ENCODE measurements around the gene PROB1. TPM values are rescaled to one million over a fixed set of nuclear protein-coding genes. Genes with fewer than 3 reads are reported as not detected.
A peak's percentile ranks its signal among the peaks of the same experiment; 100 is the strongest.

The PROB1 gene
- total RNA-seq, 1 experiment from 2014 or later, result 0.82 TPM

- Histone ChIP-seq H3K27me3 (replicated peaks; ENCODE audit: insufficient read depth, low read depth, low read length, poor library complexity) (no peaks in the 10 kb centered on the region), H3K4me3 (ENCODE audit: low read depth, low read length, poor library complexity, severe bottlenecking) (no peak overlapping the region), H3K27ac (ENCODE audit: low read depth, low read length, poor library complexity, severe bottlenecking) (no peak overlapping the region), H3K9me3 (ENCODE audit: low read depth, low read length, poor library complexity, severe bottlenecking) (no peaks in the 10 kb centered on the region), H3K36me3 (ENCODE audit: insufficient read depth, low read length, poor library complexity, severe bottlenecking) (peaks cover 41% of the 10 kb centered on the region), H3K4me1 (ENCODE audit: insufficient read depth, low read length, poor library complexity, severe bottlenecking) (no peaks in the 10 kb centered on the region)
- DNase-seq (ENCODE audit: low spot score), result no peak
- ChIA-PET POLR2A (ENCODE audit: low non-redundant PET) (interaction anchor here (0.6 kb wide), 1 partner anchor 10 kb away, joined by 4 read pairs; no protein-coding TSS in a partner anchor), CTCF (no interaction called here)
- intact Hi-C loops (cut with micrococcal nuclease; ENCODE audit: unreplicated experiment), result no loop called here
- BruUV-seq (replicated peaks), result no TSS peak
- TF ChIP-seq CTCF (conservative IDR thresholded peaks at IDR 0.05; ENCODE audit: low read depth, low read length), result no peak
- TF ChIP-seq EZH2 (IDR thresholded peaks at IDR 0.05; ENCODE audit: borderline replicate concordance, low read depth, low read length, poor library complexity, severe bottlenecking), result no peak
Measured at GRCh38 chr5:139371482-139372435, 23.1 kb downstream of the PROB1 start.

GRCh38 chr5:139369181-139369580 lies 25.7 kb downstream of the PROB1 start:
- no TSS peak for BruUV-seq (replicated peaks)
- H3K27me3 ChIP-seq (replicated peaks; ENCODE audit: insufficient read depth, low read depth, low read length, poor library complexity), result no peaks in the 10 kb centered on the region
- POLR2A ChIA-PET (ENCODE audit: low non-redundant PET), result no interaction called here
- H3K9me3 ChIP-seq (ENCODE audit: low read depth, low read length, poor library complexity, severe bottlenecking), result no peaks in the 10 kb centered on the region
- no peak overlapping the region for H3K4me3 ChIP-seq (ENCODE audit: low read depth, low read length, poor library complexity, severe bottlenecking)
- CTCF ChIA-PET, result interaction anchor here (0.5 to 1.2 kb wide), 3 partner anchors 49 to 790 kb away, joined by 4 to 12 read pairs (median 4); no protein-coding TSS in a partner anchor
- no peak overlapping the region for H3K27ac ChIP-seq (ENCODE audit: low read depth, low read length, poor library complexity, severe bottlenecking)
- H3K36me3 ChIP-seq (ENCODE audit: insufficient read depth, low read length, poor library complexity, severe bottlenecking), result peaks cover 66% of the 10 kb centered on the region
- TF ChIP-seq CTCF (conservative IDR thresholded peaks at IDR 0.05; ENCODE audit: low read depth, low read length) (no peak), EZH2 (IDR thresholded peaks at IDR 0.05; ENCODE audit: borderline replicate concordance, low read depth, low read length, poor library complexity, severe bottlenecking) (no peak)
- H3K4me1 ChIP-seq (ENCODE audit: insufficient read depth, low read length, poor library complexity, severe bottlenecking), result no peaks in the 10 kb centered on the region
- intact Hi-C loops (cut with micrococcal nuclease; ENCODE audit: unreplicated experiment), result no loop called here
- no peak for DNase-seq (ENCODE audit: low spot score)

- no TSS peak for BruUV-seq (replicated peaks)
- CTCF ChIA-PET, result interaction anchor here (0.5 to 1.2 kb wide), 5 partner anchors 48 to 790 kb away, joined by 3 to 12 read pairs (median 4); no protein-coding TSS in a partner anchor
- intact Hi-C loops (cut with micrococcal nuclease; ENCODE audit: unreplicated experiment), result no loop called here
Measured at GRCh38 chr5:139368613-139369012, 26.3 kb downstream of the PROB1 start.

More at GRCh38 chr5:139368613-139369012, 26.3 kb downstream of the PROB1 start:
- H3K9me3 ChIP-seq (ENCODE audit: low read depth, low read length, poor library complexity, severe bottlenecking), result no peaks in the 10 kb centered on the region
- DNase-seq (ENCODE audit: low spot score), result peak; percentile 39
- no peak overlapping the region for H3K4me3 ChIP-seq (ENCODE audit: low read depth, low read length, poor library complexity, severe bottlenecking)
- POLR2A ChIA-PET (ENCODE audit: low non-redundant PET), result no interaction called here
- no peaks in the 10 kb centered on the region for H3K27me3 ChIP-seq (replicated peaks; ENCODE audit: insufficient read depth, low read depth, low read length, poor library complexity)
- H3K27ac ChIP-seq (ENCODE audit: low read depth, low read length, poor library complexity, severe bottlenecking), result no peak overlapping the region
- no peaks in the 10 kb centered on the region for H3K4me1 ChIP-seq (ENCODE audit: insufficient read depth, low read length, poor library complexity, severe bottlenecking)
- peaks cover 71% of the 10 kb centered on the region for H3K36me3 ChIP-seq (ENCODE audit: insufficient read depth, low read length, poor library complexity, severe bottlenecking)
- no peak for TF ChIP-seq EZH2 (IDR thresholded peaks at IDR 0.05; ENCODE audit: borderline replicate concordance, low read depth, low read length, poor library complexity, severe bottlenecking)
- peak; percentile 36 for TF ChIP-seq CTCF (conservative IDR thresholded peaks at IDR 0.05; ENCODE audit: low read depth, low read length)
